B cell (primary cell): ENCODE measurements around the gene NAB1. TPM values are rescaled to one million over a fixed set of nuclear protein-coding genes. Genes with fewer than 3 reads are reported as not detected.

Experiments used
- ATAC-seq: fragments of 200-7000 bp; cut with Tn5 transposase; one replicate; pipeline ENCODE4 v1.10.0; 2021; ENCODE audit warnings: low read depth, mild to moderate bottlenecking, moderate number of reproducible peaks, moderate library complexity
- CTCF ChIA-PET: fragments of 350-600 bp; sonication (Branson Sonifier 250); formaldehyde crosslinking; loops from one replicate; lab custom pipeline; 2021; ENCODE audit warnings: antibody characterized with exemption, inconsistent platforms; lab: Charles Lee
- POLR2A ChIA-PET: fragments of 350-600 bp; sonication (Branson Sonifier 250); formaldehyde crosslinking; loops from one replicate; lab custom pipeline; 2021; ENCODE audit warnings: antibody characterized with exemption; lab: Charles Lee
- DNase-seq: peaks from one replicate; pipeline ENCODE4 v3.0.0; 2013
- H2AFZ ChIP-seq: 2 replicates; pipeline ENCODE4 v1.6.1; 2012; ENCODE audit warnings: mild to moderate bottlenecking, low read depth, low read length; ENCODE audit not compliant: insufficient read depth, poor library complexity, severe bottlenecking
- H3K27ac ChIP-seq, 2 donors: 1 replicate in 1 of 2; 2 replicates in 1 of 2; pipeline ENCODE4 v1.5.1; 2012 to 2013; ENCODE audit warnings: low read length in 2 of 2, mild to moderate bottlenecking in 2 of 2, moderate library complexity in 1 of 2
- H3K27me3 ChIP-seq, 4 experiments: fragments of 200-600 bp in 1 of 4; sonication (generic) in 1 of 4; replicated peaks in 1 of 4; 1 replicate in 2 of 4; 2 replicates in 2 of 4; pipeline versions ENCODE4 v1.6.1 to v1.7.0; 2013 to 2016; ENCODE audit warnings: low read length in 3 of 4, mild to moderate bottlenecking in 2 of 4, mixed read lengths in 1 of 4, moderate library complexity in 1 of 4; ENCODE audit not compliant: insufficient read depth in 4 of 4, control insufficient read depth in 3 of 4; ENCODE audit errors: control extremely low read depth in 1 of 4
- H3K36me3 ChIP-seq, 2 experiments: replicated peaks in 1 of 2; 1 replicate in 1 of 2; 2 replicates in 1 of 2; pipeline versions ENCODE4 v1.6.1 to v1.7.1; 2013; ENCODE audit warnings: low read length in 1 of 2; ENCODE audit not compliant: insufficient read depth in 2 of 2, control insufficient read depth in 1 of 2; ENCODE audit errors: control extremely low read depth in 1 of 2, extremely low read depth in 1 of 2
- H3K4me1 ChIP-seq, 2 donors: fragments of 200-600 bp in 1 of 2; sonication (generic) in 1 of 2; 1 replicate in 1 of 2; 2 replicates in 1 of 2; pipeline versions ENCODE4 v1.5.1 to v1.6.1; 2013 to 2017; ENCODE audit warnings: low read length in 2 of 2; ENCODE audit not compliant: control insufficient read depth in 2 of 2, insufficient read depth in 2 of 2
- H3K4me2 ChIP-seq: replicated peaks from 2 replicates; pipeline ENCODE3; 2012; ENCODE audit warnings: mild to moderate bottlenecking, low read depth, low read length; ENCODE audit not compliant: poor library complexity, severe bottlenecking
- H3K4me3 ChIP-seq, 5 experiments: fragments of 200-600 bp in 1 of 5; sonication (generic) in 1 of 5; 1 replicate in 3 of 5; 2 replicates in 2 of 5; pipeline versions ENCODE4 v1.5.1 to v1.7.0; 2011 to 2016; ENCODE audit warnings: low read length in 4 of 5, mild to moderate bottlenecking in 4 of 5, low read depth in 2 of 5, control low read depth in 1 of 5, moderate library complexity in 1 of 5; ENCODE audit not compliant: insufficient read depth in 1 of 5; ENCODE audit errors: control extremely low read depth in 1 of 5, extremely low read depth in 1 of 5
- H3K79me2 ChIP-seq: fragments of 200-600 bp; sonication (generic); one replicate; pipeline ENCODE4 v1.6.0; 2016; ENCODE audit warnings: low read length; ENCODE audit not compliant: control insufficient read depth, insufficient read depth
- H3K9ac ChIP-seq: fragments of 200-600 bp; sonication (generic); 2 replicates; pipeline ENCODE4 v1.6.1; 2017; ENCODE audit warnings: mild to moderate bottlenecking, low read length, moderate library complexity
- H3K9me3 ChIP-seq, 3 donors: one replicate each; pipeline versions ENCODE4 v1.6.1 to v1.7.1; 2013; ENCODE audit warnings: low read length in 2 of 3; ENCODE audit not compliant: control insufficient read depth in 2 of 3, insufficient read depth in 1 of 3; ENCODE audit errors: control extremely low read depth in 1 of 3
- H4K20me1 ChIP-seq: 2 replicates; pipeline ENCODE4 v1.6.0; 2012; ENCODE audit warnings: mild to moderate bottlenecking, low read length; ENCODE audit not compliant: insufficient read depth, control insufficient read depth, poor library complexity, severe bottlenecking
- H3K27ac Mint-ChIP-seq: one replicate; pipeline ENCODE4 v1.8.0; 2021; ENCODE audit warnings: mixed read lengths
- H3K27me3 Mint-ChIP-seq: one replicate; pipeline ENCODE4 v1.8.0; 2021; ENCODE audit warnings: mixed read lengths
- H3K4me1 Mint-ChIP-seq: one replicate; pipeline ENCODE4 v1.8.0; 2021; ENCODE audit warnings: mixed read lengths
- H3K4me3 Mint-ChIP-seq: one replicate; pipeline ENCODE4 v1.8.0; 2021; ENCODE audit warnings: mixed read lengths
- H3K9me3 Mint-ChIP-seq: one replicate; pipeline ENCODE4 v1.8.0; 2022; ENCODE audit warnings: mixed read lengths; ENCODE audit not compliant: insufficient read depth
- CTCF ChIP-seq: fragments of 200-600 bp; IDR thresholded peaks from one replicate; pipeline ENCODE4 v1.8.0; 2022; ENCODE audit warnings: antibody characterized with exemption, mild to moderate bottlenecking
- EZH2 ChIP-seq: IDR thresholded peaks from 2 replicates; pipeline ENCODE4 v1.6.1; 2012; ENCODE audit warnings: borderline replicate concordance, low read depth, mild to moderate bottlenecking, moderate library complexity, low read length; ENCODE audit not compliant: insufficient read depth, poor library complexity, severe bottlenecking
- WGBS: methylation state at CpG from one replicate; pipeline ENCODE4 v1.1.5; 2013; ENCODE audit warnings: missing lambda C conversion rate; ENCODE audit not compliant: insufficient coverage; 5-methylcytosine and 5-hydroxymethylcytosine counted together
- intact Hi-C: fragments of 100-400 bp; cut with micrococcal nuclease; formaldehyde crosslinking; loops from one replicate; pipeline ENCODE4 v1.10.0; 2022
- polyA plus RNA-seq: library from polyadenylated mRNA; depleted of rRNA; stranded (reverse); fragments of >200 nt; gene quantifications from 2 replicates; pipeline ENCODE4 v1.2.3, GENCODE V29; 2012
- total RNA-seq, 2 donors: library from RNA; stranded (reverse); fragments of 120-200 nt in 1 of 2; gene quantifications; 1 replicate in 1 of 2; 2 replicates in 1 of 2; pipeline versions ENCODE4 v1.2.3 to v1.2.4, GENCODE V29; 2013 to 2022

NAB1 gene
- total and polyA plus RNA-seq, 2 donors (not counting 1 experiment from before 2014, with no cell fraction given): 6.3 to 24.9 TPM

- Mint-ChIP-seq H3K4me3 (no peak overlapping the region), H3K27me3 (no peaks in the 10 kb centered on the region), H3K9me3 (no peaks in the 10 kb centered on the region), H3K27ac (no peak overlapping the region), H3K4me1 (peaks cover 2% of the 10 kb centered on the region)
- H3K4me1 ChIP-seq: no peaks in the 10 kb centered on the region
- ChIA-PET POLR2A (no interaction called here), CTCF (interaction anchor here (0.7 kb wide), 2 partner anchors 19 to 67 kb away, joined by 3 to 5 read pairs; no protein-coding TSS in a partner anchor)
- ATAC-seq (no peak), DNase-seq (no peak)
- peaks cover 4% of the 10 kb centered on the region for H3K79me2 ChIP-seq
- no peak for TF ChIP-seq EZH2
- TF ChIP-seq CTCF: no peak
- no peaks in the 10 kb centered on the region for H4K20me1 ChIP-seq
- no peaks in the 10 kb centered on the region for H3K27me3 ChIP-seq
- H2AFZ ChIP-seq: no peak overlapping the region
- H3K4me2 ChIP-seq: no peak overlapping the region
- H3K9ac ChIP-seq: no peak overlapping the region
- H3K4me3 ChIP-seq: no peak overlapping the region
- 100% methylated on average over 1 of the region's 2 CpGs for WGBS
- H3K9me3 ChIP-seq: peaks cover 0 to 2% (median 0%) of the 10 kb centered on the region in 3 donors
- H3K36me3 ChIP-seq: no peaks in the 10 kb centered on the region
- intact Hi-C loops: no loop called here
- H3K27ac ChIP-seq: no peak overlapping the region
Measured at GRCh38 chr2:190664240-190664639, 15.4 kb downstream of the NAB1 start.

- Histone ChIP-seq H3K9me3 (peaks cover 0 to 2% (median 0%) of the 10 kb centered on the region in 3 donors), H3K4me3 (no peak overlapping the region), H3K4me1 (no peaks in the 10 kb centered on the region), H3K27ac (no peak overlapping the region), H3K4me2 (no peak overlapping the region), H2AFZ (no peak overlapping the region), H3K79me2 (peaks cover 4% of the 10 kb centered on the region), H4K20me1 (no peaks in the 10 kb centered on the region), H3K9ac (no peak overlapping the region), H3K36me3 (no peaks in the 10 kb centered on the region), H3K27me3 (no peaks in the 10 kb centered on the region)
- DNase-seq: no peak
- H3K4me3 Mint-ChIP-seq: no peak overlapping the region
- ChIA-PET CTCF (interaction anchor here (2.3 kb wide), 1 partner anchor 13 kb away, joined by 10 read pairs; no protein-coding TSS in a partner anchor), POLR2A (no interaction called here)
- TF ChIP-seq CTCF (no peak), EZH2 (no peak)
- no peaks in the 10 kb centered on the region for H3K27me3 Mint-ChIP-seq
- intact Hi-C loops: no loop called here
- ATAC-seq: no peak
- H3K9me3 Mint-ChIP-seq: no peaks in the 10 kb centered on the region
- peaks cover 4% of the 10 kb centered on the region for H3K4me1 Mint-ChIP-seq
- 67% methylated on average over 1 of the region's 1 CpG for WGBS
- H3K27ac Mint-ChIP-seq: no peak overlapping the region
Measured at GRCh38 chr2:190666895-190667294, 18.0 kb downstream of the NAB1 start.
